Urothelium cell line (cell line): ENCODE measurements around the gene GALNTL6.
"Not testable (repeated sequence)": the region's sequence is repeated elsewhere in the genome, so short reads cannot be mapped to it uniquely, and the experiment has no call there.

Source experiments
- DNase-seq: peaks from one replicate; pipeline ENCODE4 v3.0.0; 2011; ENCODE audit warnings: low spot score, mixed read lengths
- FAIRE-seq: peaks from 2 replicates; lab custom pipeline; 2011; peaks lifted over from hg19 to GRCh38; lab: Jason Lieb, UNC

Gene GALNTL6

GRCh38 chr4:172356016-172356415 lies 542.8 kb downstream of the GALNTL6 start:
- FAIRE-seq (no peak), DNase-seq (no peak)

- FAIRE-seq: no peak
- DNase-seq: no peak
Observed at GRCh38 chr4:172357006-172357540, 543.9 kb downstream of the GALNTL6 start.

- no peak for FAIRE-seq
- DNase-seq: no peak
Observed at GRCh38 chr4:172362569-172362968, 549.4 kb downstream of the GALNTL6 start.

- DNase-seq (no peak), FAIRE-seq (no peak)
Observed at GRCh38 chr4:172369471-172369959, 556.3 kb downstream of the GALNTL6 start.

- FAIRE-seq: no peak
- DNase-seq: no peak
Observed at GRCh38 chr4:172377486-172378140, 564.4 kb downstream of the GALNTL6 start.

- DNase-seq (no peak), FAIRE-seq (no peak)
Observed at GRCh38 chr4:172379834-172380233, 566.6 kb downstream of the GALNTL6 start.

GRCh38 chr4:172390331-172390730 lies 577.1 kb downstream of the GALNTL6 start:
- DNase-seq (no peak), FAIRE-seq (no peak)

- no peak for FAIRE-seq
- DNase-seq: no peak
Observed at GRCh38 chr4:172392741-172393140, 579.5 kb downstream of the GALNTL6 start.

- DNase-seq (no peak), FAIRE-seq (no peak)
Observed at GRCh38 chr4:172393220-172393619, 580.0 kb downstream of the GALNTL6 start.

GRCh38 chr4:172404676-172405075 lies 591.5 kb downstream of the GALNTL6 start:
- no peak for DNase-seq
- no peak for FAIRE-seq

- DNase-seq: no peak
Observed at GRCh38 chr4:172410363-172410762, 597.2 kb downstream of the GALNTL6 start.

GRCh38 chr4:172411149-172411548 lies 597.9 kb downstream of the GALNTL6 start:
- FAIRE-seq (no peak), DNase-seq (no peak)

More at GRCh38 chr4:172410363-172410762, 597.2 kb downstream of the GALNTL6 start:
- no peak for FAIRE-seq

GRCh38 chr4:172412851-172413580 lies 599.8 kb downstream of the GALNTL6 start:
- FAIRE-seq (no peak), DNase-seq (no peak)

- DNase-seq, FAIRE-seq: not testable (repeated sequence)
Observed at GRCh38 chr4:172428979-172429378, 615.8 kb downstream of the GALNTL6 start.

- FAIRE-seq: no peak
Observed at GRCh38 chr4:172480471-172480870, 667.3 kb downstream of the GALNTL6 start.

GRCh38 chr4:172481802-172482508 lies 668.8 kb downstream of the GALNTL6 start:
- FAIRE-seq (no peak), DNase-seq (no peak)

More at GRCh38 chr4:172480471-172480870, 667.3 kb downstream of the GALNTL6 start:
- DNase-seq: peak; percentile 3

GRCh38 chr4:172485007-172485406 lies 671.8 kb downstream of the GALNTL6 start:
- DNase-seq (no peak), FAIRE-seq (no peak)

GRCh38 chr4:172486531-172486930 lies 673.3 kb downstream of the GALNTL6 start:
- FAIRE-seq (no peak), DNase-seq (no peak)

GRCh38 chr4:172489861-172490260 lies 676.7 kb downstream of the GALNTL6 start:
- FAIRE-seq (no peak), DNase-seq (no peak)

- DNase-seq (no peak), FAIRE-seq (no peak)
Observed at GRCh38 chr4:172495769-172496168, 682.6 kb downstream of the GALNTL6 start.

- no peak for FAIRE-seq
Observed at GRCh38 chr4:172497321-172497720, 684.1 kb downstream of the GALNTL6 start.

More at GRCh38 chr4:172497321-172497720, 684.1 kb downstream of the GALNTL6 start:
- DNase-seq: no peak
